ENCODE data around the gene TMEM132E. TPM values are rescaled to one million over a fixed set of nuclear protein-coding genes. Genes with fewer than 3 reads are reported as not detected.

The TMEM132E gene
- total RNA-seq, 1 experiment from 2014 or later: 0.42 TPM

- no peaks in the 10 kb centered on the region for H3K36me3 Mint-ChIP-seq (ENCODE audit: insufficient read depth in 1 of 3, low read depth in 3 of 3)
- peak overlapping the region in 1 of 3 experiments; percentile 5; a peak in 1 of 7 replicates for H3K27ac Mint-ChIP-seq
- Histone ChIP-seq H3K4ac (ENCODE audit: low read depth, low read length) (no peak overlapping the region), H4K91ac (ENCODE audit: insufficient read length, low read depth, low read length) (no peak overlapping the region), H2BK12ac (ENCODE audit: insufficient read length, low read depth, low read length) (no peak overlapping the region), H3K18ac (ENCODE audit: insufficient read length, low read depth, low read length) (no peak overlapping the region), H3K56ac (ENCODE audit: insufficient read length, low read depth, low read length) (no peak overlapping the region), H3K27ac (ENCODE audit: insufficient read length, low read depth, low read length) (no peak overlapping the region), H3K23ac (ENCODE audit: insufficient read length, low read depth, low read length) (no peak overlapping the region), H3K14ac (ENCODE audit: insufficient read depth, low read length) (peak overlapping the region; percentile 43; the same call in 1 of the 2 replicates), H3K4me2 (ENCODE audit: insufficient read depth, insufficient read length, low read length) (no peak overlapping the region), H3T11ph (ENCODE audit: low read length) (no peak overlapping the region), H3K79me2 (ENCODE audit: insufficient read depth, low read length) (no peaks in the 10 kb centered on the region), H4K5ac (ENCODE audit: insufficient read length, low read depth, low read length) (no peak overlapping the region), H3K9ac (ENCODE audit: extremely low read depth, insufficient read length, low read length) (no peak overlapping the region), H3K27me3 (ENCODE audit: insufficient read depth, low read length) (no peaks in the 10 kb centered on the region; the same call in 1 of the 2 replicates), H3K79me1 (ENCODE audit: insufficient read depth, low read depth, low read length, poor library complexity, severe bottlenecking) (no peaks in the 10 kb centered on the region), H2BK5ac (ENCODE audit: insufficient read length, low read length) (no peak overlapping the region), H3K9me3 (ENCODE audit: control insufficient read depth, low read depth, low read length) (no peaks in the 10 kb centered on the region), H2BK20ac (ENCODE audit: low read depth, low read length, poor library complexity, severe bottlenecking) (no peak overlapping the region), H4K20me1 (ENCODE audit: control insufficient read depth, insufficient read depth, insufficient read length) (no peaks in the 10 kb centered on the region), H4K8ac (replicated peaks; ENCODE audit: insufficient read length, low read depth, low read length) (no peak overlapping the region), H2BK15ac (ENCODE audit: low read depth, low read length) (no peak overlapping the region), H2AFZ (ENCODE audit: low read length) (no peak overlapping the region), H3K23me2 (ENCODE audit: insufficient read length, low read depth, low read length, poor library complexity, severe bottlenecking) (no peaks in the 10 kb centered on the region), H2AK5ac (ENCODE audit: insufficient read length, low read length) (no peak overlapping the region), H2BK120ac (ENCODE audit: low read depth, low read length, poor library complexity, severe bottlenecking) (no peak overlapping the region), H3K4me1 (ENCODE audit: insufficient read depth, low read length) (peaks cover 3% of the 10 kb centered on the region; the same call in 1 of the 2 replicates)
- no peak for TF ChIP-seq CTCF (conservative IDR thresholded peaks at IDR 0.05)
- no CpG with 5 or more reads among the region's 7 CpGs for WGBS (ENCODE audit: extremely low coverage, insufficient read length, low lambda C conversion rate)
- H3K27me3 Mint-ChIP-seq (ENCODE audit: low read depth): peaks cover 31% of the 10 kb centered on the region
- no peak overlapping the region; a peak in 1 of 5 replicates for H3K4me3 Mint-ChIP-seq
- DNase-seq: no peak
- H3K9me3 Mint-ChIP-seq: no peaks in the 10 kb centered on the region; a peak in 1 of 5 replicates
- peaks cover 25 to 26% of the 10 kb centered on the region in 2 experiments for H3K4me1 Mint-ChIP-seq
Measured at GRCh38 chr17:34624767-34625383, 45.5 kb downstream of the TMEM132E start.
